Measurements from ENCODE around the gene ZMYND11. TPM values are rescaled to one million over a fixed set of nuclear protein-coding genes. Genes with fewer than 3 reads are reported as not detected.

The ZMYND11 gene
- total RNA-seq, 1 donor from 2014 or later: 49.2 TPM

GRCh38 chr10:96466-96865, 38.8 kb upstream of the ZMYND11 start:
- Histone ChIP-seq H3K4me3 (ENCODE audit: low read depth, low read length) (no peak overlapping the region), H3K27me3 (ENCODE audit: control insufficient read depth, insufficient read depth, low read length) (no peaks in the 10 kb centered on the region), H3K36me3 (ENCODE audit: control insufficient read depth, insufficient read depth, low read length) (no peaks in the 10 kb centered on the region)
- DNase-seq (ENCODE audit: low read depth) (no peak), FAIRE-seq (no peak)
- TF ChIP-seq CTCF (IDR thresholded peaks at IDR 0.05; ENCODE audit: insufficient read depth, low read length, severe bottlenecking): no peak

- FAIRE-seq: no peak
- H3K27me3 ChIP-seq (ENCODE audit: control insufficient read depth, insufficient read depth, low read length): no peaks in the 10 kb centered on the region
- no peak for DNase-seq (ENCODE audit: low read depth)
- no peak overlapping the region for H3K4me3 ChIP-seq (ENCODE audit: low read depth, low read length)
- H3K36me3 ChIP-seq (ENCODE audit: control insufficient read depth, insufficient read depth, low read length): no peaks in the 10 kb centered on the region
- no peak for TF ChIP-seq CTCF (IDR thresholded peaks at IDR 0.05; ENCODE audit: insufficient read depth, low read length, severe bottlenecking)
Observed at GRCh38 chr10:104416-104815, 30.8 kb upstream of the ZMYND11 start.

- DNase-seq (ENCODE audit: low read depth) (no peak), FAIRE-seq (no peak)
- no peaks in the 10 kb centered on the region for H3K27me3 ChIP-seq (ENCODE audit: control insufficient read depth, insufficient read depth, low read length)
- H3K4me3 ChIP-seq (ENCODE audit: low read depth, low read length): no peak overlapping the region
- no peaks in the 10 kb centered on the region for H3K36me3 ChIP-seq (ENCODE audit: control insufficient read depth, insufficient read depth, low read length)
- TF ChIP-seq CTCF (IDR thresholded peaks at IDR 0.05; ENCODE audit: insufficient read depth, low read length, severe bottlenecking): no peak
Observed at GRCh38 chr10:104862-105565, 30.2 kb upstream of the ZMYND11 start.

GRCh38 chr10:105806-106205, 29.4 kb upstream of the ZMYND11 start:
- TF ChIP-seq CTCF (IDR thresholded peaks at IDR 0.05; ENCODE audit: insufficient read depth, low read length, severe bottlenecking): no peak
- Histone ChIP-seq H3K27me3 (ENCODE audit: control insufficient read depth, insufficient read depth, low read length) (no peaks in the 10 kb centered on the region), H3K36me3 (ENCODE audit: control insufficient read depth, insufficient read depth, low read length) (no peaks in the 10 kb centered on the region), H3K4me3 (ENCODE audit: low read depth, low read length) (no peak overlapping the region)
- DNase-seq (ENCODE audit: low read depth) (no peak), FAIRE-seq (no peak)

- Histone ChIP-seq H3K4me3 (ENCODE audit: low read depth, low read length) (no peak overlapping the region), H3K27me3 (ENCODE audit: control insufficient read depth, insufficient read depth, low read length) (no peaks in the 10 kb centered on the region), H3K36me3 (ENCODE audit: control insufficient read depth, insufficient read depth, low read length) (no peaks in the 10 kb centered on the region)
- TF ChIP-seq CTCF (IDR thresholded peaks at IDR 0.05; ENCODE audit: insufficient read depth, low read length, severe bottlenecking): no peak
- FAIRE-seq (no peak), DNase-seq (ENCODE audit: low read depth) (no peak)
Observed at GRCh38 chr10:106740-107139, 28.5 kb upstream of the ZMYND11 start.

- no peak for TF ChIP-seq CTCF (IDR thresholded peaks at IDR 0.05; ENCODE audit: insufficient read depth, low read length, severe bottlenecking)
- Histone ChIP-seq H3K4me3 (ENCODE audit: low read depth, low read length) (no peak overlapping the region), H3K36me3 (ENCODE audit: control insufficient read depth, insufficient read depth, low read length) (no peaks in the 10 kb centered on the region), H3K27me3 (ENCODE audit: control insufficient read depth, insufficient read depth, low read length) (no peaks in the 10 kb centered on the region)
- FAIRE-seq (no peak), DNase-seq (ENCODE audit: low read depth) (peak; percentile 86)
Observed at GRCh38 chr10:112246-112645, 23.0 kb upstream of the ZMYND11 start.
